ENCODE measurements around the gene L3MBTL4. TPM values are rescaled to one million over a fixed set of nuclear protein-coding genes. Genes with fewer than 3 reads are reported as not detected.

L3MBTL4 gene
- total and polyA plus RNA-seq, 9 of the 15 experiments (the other 6 are each of a cell fraction or from before 2014, with no cell fraction given): not detected

DNA sequence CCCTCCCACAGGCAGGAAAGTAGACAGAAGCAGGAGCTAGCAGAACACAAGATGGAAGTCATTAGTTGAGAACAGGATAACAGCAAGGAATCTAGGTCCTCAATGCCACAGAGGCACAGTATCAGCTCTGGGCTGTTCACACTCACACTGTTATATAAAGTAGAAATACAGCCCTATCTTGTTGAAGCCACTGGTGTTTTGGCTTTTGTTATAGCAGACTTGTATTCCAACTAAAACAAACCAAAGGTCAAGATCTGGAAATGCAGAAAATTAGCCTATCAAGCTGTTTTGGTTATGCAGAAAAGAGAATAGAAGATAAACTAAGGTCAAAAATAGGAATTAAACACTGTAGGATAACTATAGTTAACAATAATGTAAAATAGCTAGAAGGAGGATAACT lies 37.5 kb upstream of the L3MBTL4 start:
- H3K4me2 ChIP-seq (ENCODE audit: insufficient read depth, low read length): no peak overlapping the region
- H3K27ac ChIP-seq (ENCODE audit: extremely low read depth, low read depth, low read length): no peak overlapping the region
- no peak overlapping the region for H3K9ac ChIP-seq (ENCODE audit: insufficient read depth in 1 of 2, low read depth in 2 of 2, low read length in 2 of 2)
- H3K9me3 ChIP-seq (replicated peaks; ENCODE audit: control insufficient read depth, insufficient read depth, low read depth, low read length): no peaks in the 10 kb centered on the region
- in situ Hi-C loops (cut with MboI): no loop called here
- no peak for TF ChIP-seq POLR2AphosphoS5 (IDR thresholded peaks at IDR 0.05; ENCODE audit: control insufficient read depth, insufficient read depth, low read depth, low read length)
- no peak for TF ChIP-seq ZNF57 (CRISPR knock-in tag; IDR thresholded peaks at IDR 0.05)
- TF ChIP-seq MEIS2 (IDR thresholded peaks at IDR 0.05; ENCODE audit: partially characterized antibody): no peak
- TF ChIP-seq, protein P1, sequence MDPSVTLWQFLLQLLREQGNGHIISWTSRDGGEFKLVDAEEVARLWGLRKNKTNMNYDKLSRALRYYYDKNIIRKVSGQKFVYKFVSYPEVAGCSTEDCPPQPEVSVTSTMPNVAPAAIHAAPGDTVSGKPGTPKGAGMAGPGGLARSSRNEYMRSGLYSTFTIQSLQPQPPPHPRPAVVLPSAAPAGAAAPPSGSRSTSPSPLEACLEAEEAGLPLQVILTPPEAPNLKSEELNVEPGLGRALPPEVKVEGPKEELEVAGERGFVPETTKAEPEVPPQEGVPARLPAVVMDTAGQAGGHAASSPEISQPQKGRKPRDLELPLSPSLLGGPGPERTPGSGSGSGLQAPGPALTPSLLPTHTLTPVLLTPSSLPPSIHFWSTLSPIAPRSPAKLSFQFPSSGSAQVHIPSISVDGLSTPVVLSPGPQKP (CRISPR knock-in tag; IDR thresholded peaks at IDR 0.05): no peak
- TF ChIP-seq SNRNP70 (optimal IDR thresholded peaks at IDR 0.05; ENCODE audit: low read depth, low read length): no peak
- no peak for TF ChIP-seq CREM (IDR thresholded peaks at IDR 0.05; ENCODE audit: low read depth)
- no peak for TF ChIP-seq CBFB (CRISPR knock-in tag; IDR thresholded peaks at IDR 0.05)
- TF ChIP-seq KHSRP (IDR thresholded peaks at IDR 0.05): no peak
- TF ChIP-seq TRIM24 (IDR thresholded peaks at IDR 0.05): no peak
- no peak for TF ChIP-seq ZC3H4 (CRISPR knock-in tag; IDR thresholded peaks at IDR 0.05; ENCODE audit: borderline replicate concordance)
- no peak for TF ChIP-seq ETV5 (CRISPR knock-in tag; IDR thresholded peaks at IDR 0.05; ENCODE audit: low read depth)
- TF ChIP-seq, protein P2, sequence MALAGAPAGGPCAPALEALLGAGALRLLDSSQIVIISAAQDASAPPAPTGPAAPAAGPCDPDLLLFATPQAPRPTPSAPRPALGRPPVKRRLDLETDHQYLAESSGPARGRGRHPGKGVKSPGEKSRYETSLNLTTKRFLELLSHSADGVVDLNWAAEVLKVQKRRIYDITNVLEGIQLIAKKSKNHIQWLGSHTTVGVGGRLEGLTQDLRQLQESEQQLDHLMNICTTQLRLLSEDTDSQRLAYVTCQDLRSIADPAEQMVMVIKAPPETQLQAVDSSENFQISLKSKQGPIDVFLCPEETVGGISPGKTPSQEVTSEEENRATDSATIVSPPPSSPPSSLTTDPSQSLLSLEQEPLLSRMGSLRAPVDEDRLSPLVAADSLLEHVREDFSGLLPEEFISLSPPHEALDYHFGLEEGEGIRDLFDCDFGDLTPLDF (CRISPR knock-in tag; IDR thresholded peaks at IDR 0.05): no peak
- TF ChIP-seq, protein P3, sequence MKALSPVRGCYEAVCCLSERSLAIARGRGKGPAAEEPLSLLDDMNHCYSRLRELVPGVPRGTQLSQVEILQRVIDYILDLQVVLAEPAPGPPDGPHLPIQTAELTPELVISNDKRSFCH (CRISPR knock-in tag; IDR thresholded peaks at IDR 0.05): no peak
- TF ChIP-seq, protein P3 (tag; IDR thresholded peaks at IDR 0.05): no peak
- no peak for TF ChIP-seq CREBBP (IDR thresholded peaks at IDR 0.05; ENCODE audit: low read depth, low read length)
- TF ChIP-seq ZFP30 (CRISPR knock-in tag; IDR thresholded peaks at IDR 0.05; ENCODE audit: borderline replicate concordance): no peak
- TF ChIP-seq THRAP3 (IDR thresholded peaks at IDR 0.05; ENCODE audit: borderline replicate concordance): no peak
- TF ChIP-seq PHF8 (IDR thresholded peaks at IDR 0.05; ENCODE audit: borderline replicate concordance, low read length): no peak
- H3K79me2 ChIP-seq (ENCODE audit: control insufficient read depth, insufficient read depth, low read length): no peaks in the 10 kb centered on the region
- ChIA-PET CTCF (ENCODE audit: low intra/inter-chr PET ratio) (no interaction called here), POLR2A (no interaction called here)
- no peaks in the 10 kb centered on the region for H3K36me3 ChIP-seq (ENCODE audit: control insufficient read depth, insufficient read depth, low read length)
- ATAC-seq (no peak), DNase-seq (ENCODE audit: extremely low read depth in 1 of 4, low spot score in 3 of 4) (no peak), FAIRE-seq (no peak)
- H4K20me1 ChIP-seq (replicated peaks; ENCODE audit: control insufficient read depth, insufficient read depth, low read length): no peaks in the 10 kb centered on the region
- no peaks in the 10 kb centered on the region for H3K27me3 ChIP-seq (ENCODE audit: control insufficient read depth in 2 of 2, insufficient read depth in 2 of 2, low read length in 2 of 2)
- no TSS peak for BruUV-seq (replicated peaks)
- no peak overlapping the region for H2AFZ ChIP-seq (ENCODE audit: low read depth, low read length)
- no peaks in the 10 kb centered on the region for H3K4me1 ChIP-seq (replicated peaks in 1 of 2; ENCODE audit: control insufficient read depth in 2 of 2, insufficient read depth in 2 of 2, low read length in 2 of 2)
- H3K9me1 ChIP-seq (ENCODE audit: control insufficient read depth, insufficient read depth, low read length): no peaks in the 10 kb centered on the region
- intact Hi-C loops (cut with micrococcal nuclease): no loop called here
- no peak overlapping the region for H3K4me3 ChIP-seq

Data from K562 (cell line).